ENCODE data around the gene ADCY3.

- TF ChIP-seq CTCF (IDR thresholded peaks at IDR 0.05; ENCODE audit: poor library complexity) (no peak), EZH2 (IDR thresholded peaks at IDR 0.05; ENCODE audit: borderline replicate concordance) (no peak)
Observed at GRCh38 chr2:24779116-24779515, 140.9 kb downstream of the ADCY3 start.
